Endothelial cell of umbilical vein (primary cell): ENCODE measurements around the gene RBPJ. TPM values are rescaled to one million over a fixed set of nuclear protein-coding genes. Genes with fewer than 3 reads are reported as not detected.
A peak's percentile ranks its signal among the peaks of the same experiment; 100 is the strongest.

Experiments
- BruUV-seq: library from RNA; stranded (reverse); fragments of 400-500 nt; replicated peaks from 2 replicates; lab custom pipeline; 2021; lab: Mats Ljungman, UMichigan
- CTCF ChIA-PET: fragments of 300-600, 350-600 bp; sonication (Branson Sonifier 250); formaldehyde crosslinking; loops from one replicate; lab custom pipeline; 2021; ENCODE audit warnings: antibody characterized with exemption, inconsistent platforms; lab: Charles Lee
- POLR2A ChIA-PET: fragments of 300-600, 350-600 bp; sonication (Branson Sonifier 250); formaldehyde crosslinking; loops from one replicate; lab custom pipeline; 2021; ENCODE audit warnings: antibody characterized with exemption, inconsistent platforms; lab: Charles Lee
- DNase-seq: peaks from one replicate; pipeline ENCODE4 v3.0.0-alpha.2; 2011; ENCODE audit warnings: low read depth, low spot score
- FAIRE-seq: peaks from 2 replicates; lab custom pipeline; 2011; peaks lifted over from hg19 to GRCh38; lab: Jason Lieb, UNC
- H2AFZ ChIP-seq: 2 replicates; pipeline ENCODE4 v1.6.0; 2012; ENCODE audit warnings: low read depth, low read length, control low read depth, inconsistent platforms
- H3K27ac ChIP-seq: 2 replicates; pipeline ENCODE4 v1.5.1; 2011; ENCODE audit warnings: low read depth, mild to moderate bottlenecking, control low read depth, low read length, moderate library complexity; ENCODE audit not compliant: insufficient read depth
- H3K27me3 ChIP-seq, 2 experiments: 2 replicates each; pipeline versions ENCODE4 v1.6.0 to v1.6.1; 2011; ENCODE audit warnings: low read length in 2 of 2, mixed read lengths in 1 of 2; ENCODE audit not compliant: control insufficient read depth in 2 of 2, insufficient read depth in 2 of 2
- H3K36me3 ChIP-seq, 2 experiments: 2 replicates in 1 of 2; 3 replicates in 1 of 2; pipeline ENCODE4 v1.5.1; 2011; ENCODE audit warnings: low read length in 2 of 2, mild to moderate bottlenecking in 1 of 2, moderate library complexity in 1 of 2; ENCODE audit not compliant: control insufficient read depth in 2 of 2, insufficient read depth in 2 of 2; ENCODE audit errors: extremely low read depth in 1 of 2
- H3K4me1 ChIP-seq: 3 replicates; pipeline ENCODE4 v1.5.1; 2011; ENCODE audit warnings: mild to moderate bottlenecking, low read length; ENCODE audit not compliant: control insufficient read depth, insufficient read depth; ENCODE audit errors: extremely low read depth
- H3K4me2 ChIP-seq: 2 replicates; pipeline ENCODE4 v1.6.1; 2011; ENCODE audit warnings: low read length, control low read depth, mixed read lengths; ENCODE audit not compliant: insufficient read depth
- H3K4me3 ChIP-seq, 3 experiments: fragments of 200-600 bp in 1 of 3; sonication (generic), shearing (Covaris generic) in 1 of 3; replicated peaks in 1 of 3; 2 replicates each; pipeline ENCODE4 v1.5.1; 2011 to 2016; ENCODE audit warnings: control low read depth in 3 of 3, low read length in 3 of 3, mild to moderate bottlenecking in 2 of 3, inconsistent platforms in 1 of 3, low read depth in 1 of 3, moderate library complexity in 1 of 3; ENCODE audit not compliant: insufficient read depth in 1 of 3
- H3K79me2 ChIP-seq: 2 replicates; pipeline ENCODE4 v1.6.0; 2012; ENCODE audit warnings: low read length, inconsistent platforms; ENCODE audit not compliant: control insufficient read depth, insufficient read depth
- H3K9ac ChIP-seq: replicated peaks from 2 replicates; pipeline ENCODE3; 2011; ENCODE audit warnings: low read length, control low read depth; ENCODE audit not compliant: insufficient read depth; ENCODE audit errors: extremely low read depth
- H3K9me1 ChIP-seq: replicated peaks from 3 replicates; pipeline ENCODE4 v1.6.0; 2011; ENCODE audit warnings: mild to moderate bottlenecking, low read length; ENCODE audit not compliant: control insufficient read depth, insufficient read depth; ENCODE audit errors: extremely low read depth
- H3K9me3 ChIP-seq: replicated peaks from 2 replicates; pipeline ENCODE4 v1.5.1; 2012; ENCODE audit warnings: low read length, inconsistent platforms; ENCODE audit not compliant: control insufficient read depth, insufficient read depth
- H4K20me1 ChIP-seq: replicated peaks from 2 replicates; pipeline ENCODE3; 2011; ENCODE audit warnings: mild to moderate bottlenecking, low read length; ENCODE audit not compliant: control insufficient read depth, insufficient read depth; ENCODE audit errors: extremely low read depth
- EZH2 ChIP-seq: IDR thresholded peaks from 2 replicates; pipeline ENCODE4 v1.6.1; 2012; ENCODE audit warnings: borderline replicate concordance, low read depth, mild to moderate bottlenecking, moderate library complexity, low read length, inconsistent platforms; ENCODE audit not compliant: severe bottlenecking
- FOS ChIP-seq: IDR thresholded peaks from 2 replicates; pipeline ENCODE4 v1.6.1; 2011; ENCODE audit warnings: mild to moderate bottlenecking, low read length, moderate library complexity, borderline replicate concordance; ENCODE audit not compliant: insufficient read depth
- GATA2 ChIP-seq: IDR thresholded peaks from 2 replicates; pipeline ENCODE4 v1.7.0; 2011; ENCODE audit warnings: low read depth, mild to moderate bottlenecking, moderate library complexity, mixed read lengths, low read length; ENCODE audit not compliant: insufficient read length, insufficient read depth
- JUN ChIP-seq: IDR thresholded peaks from 2 replicates; pipeline ENCODE4 v1.6.1; 2011; ENCODE audit warnings: borderline replicate concordance, low read depth; ENCODE audit not compliant: insufficient read length, insufficient read depth
- MYC ChIP-seq: IDR thresholded peaks from one replicate; pipeline ENCODE4 v1.6.1; 2011; ENCODE audit warnings: mild to moderate bottlenecking, low read depth, low read length
- POLR2A ChIP-seq: IDR thresholded peaks from 2 replicates; pipeline ENCODE4 v1.6.1; 2012; ENCODE audit warnings: low read depth, mild to moderate bottlenecking, control low read depth, low read length
- POLR2AphosphoS5 ChIP-seq: IDR thresholded peaks from 2 replicates; pipeline ENCODE4 v1.6.1; 2012; ENCODE audit warnings: low read depth, mild to moderate bottlenecking, control low read depth, low read length, moderate library complexity; ENCODE audit not compliant: insufficient read depth
- dilution Hi-C: fragments of 300-500 bp; cut with MboI; formaldehyde crosslinking; loops from one replicate; pipeline ENCODE4 v1.15.0; 2019; ENCODE audit warnings: low sequenced_read_pairs; ENCODE audit not compliant: extremely low pct_ligation_motif_present
- intact Hi-C: fragments of 100-400 bp; cut with micrococcal nuclease; formaldehyde crosslinking; loops from one replicate; pipeline ENCODE4 v1.10.0; 2022
- polyA plus RNA-seq, 4 experiments: library from polyadenylated mRNA; depleted of rRNA in 3 of 4; stranded (reverse) in 3 of 4; unstranded in 1 of 4; fragments of >200 nt; gene quantifications; 2 replicates each; pipeline versions ENCODE4 v1.2.1 to v1.2.3, GENCODE V29; 2011 to 2012; ENCODE audit warnings: missing spikeins in 1 of 4
- total RNA-seq: library from RNA; stranded (reverse); gene quantifications from 2 replicates; pipeline ENCODE4 v1.2.3, GENCODE V29; 2021
- TF ChIP-seq, protein P1 (sequence below), 2 donors: IDR thresholded peaks; 1 replicate in 1 of 2; 2 replicates in 1 of 2; pipeline ENCODE4 v1.5.1; 2011; ENCODE audit warnings: low read length in 2 of 2, mild to moderate bottlenecking in 2 of 2, moderate library complexity in 2 of 2, control low read depth in 1 of 2, inconsistent platforms in 1 of 2, low read depth in 1 of 2; ENCODE audit not compliant: insufficient read depth in 1 of 2; ENCODE audit errors: extremely low read depth in 1 of 2
- TF ChIP-seq, protein P2 (sequence below): IDR thresholded peaks from 2 replicates; pipeline ENCODE4 v1.6.1; 2011; ENCODE audit not compliant: insufficient read depth, insufficient read length

RBPJ gene
- total and polyA plus RNA-seq, 2 donors (not counting 3 experiments of a cell fraction or from before 2014, with no cell fraction given) = 17.0 to 42.9 TPM

GRCh38 chr4:26322346-26322745 lies 1.5 kb downstream of the RBPJ start:
- dilution Hi-C loops (no loop called here), intact Hi-C loops (loop anchor here (5.0 kb wide), 3 partner anchors 335 to 460 kb away; partner anchors contain the start of gene SEL1L3)
- TF ChIP-seq MYC (no peak), JUN (no peak), EZH2 (no peak), FOS (no peak), POLR2AphosphoS5 (no peak), GATA2 (no peak), POLR2A (no peak)
- TF ChIP-seq, protein P1, sequence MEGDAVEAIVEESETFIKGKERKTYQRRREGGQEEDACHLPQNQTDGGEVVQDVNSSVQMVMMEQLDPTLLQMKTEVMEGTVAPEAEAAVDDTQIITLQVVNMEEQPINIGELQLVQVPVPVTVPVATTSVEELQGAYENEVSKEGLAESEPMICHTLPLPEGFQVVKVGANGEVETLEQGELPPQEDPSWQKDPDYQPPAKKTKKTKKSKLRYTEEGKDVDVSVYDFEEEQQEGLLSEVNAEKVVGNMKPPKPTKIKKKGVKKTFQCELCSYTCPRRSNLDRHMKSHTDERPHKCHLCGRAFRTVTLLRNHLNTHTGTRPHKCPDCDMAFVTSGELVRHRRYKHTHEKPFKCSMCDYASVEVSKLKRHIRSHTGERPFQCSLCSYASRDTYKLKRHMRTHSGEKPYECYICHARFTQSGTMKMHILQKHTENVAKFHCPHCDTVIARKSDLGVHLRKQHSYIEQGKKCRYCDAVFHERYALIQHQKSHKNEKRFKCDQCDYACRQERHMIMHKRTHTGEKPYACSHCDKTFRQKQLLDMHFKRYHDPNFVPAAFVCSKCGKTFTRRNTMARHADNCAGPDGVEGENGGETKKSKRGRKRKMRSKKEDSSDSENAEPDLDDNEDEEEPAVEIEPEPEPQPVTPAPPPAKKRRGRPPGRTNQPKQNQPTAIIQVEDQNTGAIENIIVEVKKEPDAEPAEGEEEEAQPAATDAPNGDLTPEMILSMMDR (IDR thresholded peaks at IDR 0.05; ENCODE audit: extremely low read depth in 1 of 2, insufficient read depth in 1 of 2, low read depth in 1 of 2, low read length in 2 of 2) = no peak
- TF ChIP-seq, protein P2, sequence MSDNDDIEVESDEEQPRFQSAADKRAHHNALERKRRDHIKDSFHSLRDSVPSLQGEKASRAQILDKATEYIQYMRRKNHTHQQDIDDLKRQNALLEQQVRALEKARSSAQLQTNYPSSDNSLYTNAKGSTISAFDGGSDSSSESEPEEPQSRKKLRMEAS = no peak
- peak overlapping the region; percentile 96 for H3K9ac ChIP-seq
- H3K27ac ChIP-seq = no peak overlapping the region
- FAIRE-seq (no peak), DNase-seq (no peak)
- no peaks in the 10 kb centered on the region for H3K9me3 ChIP-seq
- peaks cover 59% of the 10 kb centered on the region for H3K79me2 ChIP-seq
- H3K4me1 ChIP-seq = peaks cover 23% of the 10 kb centered on the region
- ChIA-PET POLR2A (no interaction called here), CTCF (interaction anchor here (1.0 kb wide), 1 partner anchor 8 kb away, joined by 4 read pairs; no protein-coding TSS in a partner anchor)
- H3K9me1 ChIP-seq = no peaks in the 10 kb centered on the region
- H3K27me3 ChIP-seq = no peaks in the 10 kb centered on the region
- BruUV-seq = no TSS peak
- peak overlapping the region in 2 of 3 experiments; percentile 72 to 76 for H3K4me3 ChIP-seq
- no peaks in the 10 kb centered on the region for H3K36me3 ChIP-seq
- H3K4me2 ChIP-seq = peak overlapping the region; percentile 87
- peaks cover 7% of the 10 kb centered on the region for H4K20me1 ChIP-seq
- no peak overlapping the region for H2AFZ ChIP-seq
